ENCODE measurements around the gene ENO3.
A peak's percentile ranks its signal among the peaks of the same experiment; 100 is the strongest.

Gene ENO3

DNA sequence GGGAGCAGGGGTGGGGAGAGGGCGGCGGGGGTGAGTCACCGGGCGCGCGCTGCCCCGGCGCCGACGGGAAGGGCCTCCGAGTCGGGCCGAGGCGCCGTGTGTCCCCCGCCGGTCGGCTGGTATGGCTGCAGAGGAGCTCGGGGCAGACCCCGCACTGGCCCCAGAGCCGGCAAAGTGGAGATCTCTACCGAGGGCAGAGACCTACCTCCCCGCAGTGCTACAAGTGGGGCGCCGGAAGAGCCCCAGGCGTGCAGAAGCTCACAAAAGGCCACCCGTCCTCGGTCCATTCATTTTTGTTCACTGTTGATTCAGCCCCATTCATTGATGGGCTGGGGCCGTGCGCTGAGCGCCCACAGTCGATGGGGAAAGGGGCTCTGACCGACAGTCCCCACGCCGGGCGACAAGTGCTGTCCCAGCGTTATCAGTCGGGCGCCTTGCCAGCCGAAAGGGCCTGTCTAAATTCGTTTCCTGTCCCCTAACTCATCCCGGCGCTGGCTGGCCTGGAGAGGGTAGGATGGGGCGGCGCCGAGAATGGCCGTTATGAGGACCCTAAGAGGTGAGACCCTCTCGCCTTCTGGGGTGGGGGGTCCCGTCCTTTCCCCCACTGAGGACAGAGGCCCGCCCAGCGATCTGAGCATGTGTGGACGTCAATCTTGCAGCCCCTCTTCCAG is 709 bp upstream of the ENO3 start:
- peak; percentile 55 for DNase-seq (ENCODE audit: low read depth)

DNA sequence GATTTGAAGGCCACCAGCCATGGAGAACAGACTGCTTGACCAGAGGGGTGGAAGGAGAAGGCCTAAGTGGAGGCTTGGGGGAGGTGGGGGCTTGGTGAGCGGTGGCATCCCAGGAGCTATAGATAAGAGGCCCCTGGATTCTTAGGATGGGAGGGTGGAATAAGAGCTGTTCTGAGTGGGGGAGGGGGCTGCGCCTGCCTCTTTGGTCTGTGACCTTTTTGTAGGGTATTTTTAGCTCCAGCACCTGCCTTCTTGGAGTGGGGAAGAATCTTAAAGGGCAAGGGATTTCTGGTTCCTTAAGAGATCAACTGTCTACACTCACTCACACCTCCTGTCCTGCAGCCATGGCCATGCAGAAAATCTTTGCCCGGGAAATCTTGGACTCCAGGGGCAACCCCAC is 567 bp downstream of the ENO3 start:
- no peak for DNase-seq (ENCODE audit: low read depth)

- no peak for DNase-seq (ENCODE audit: low read depth)
Observed at GRCh38 chr17:4953451-4953961, 2.6 kb downstream of the ENO3 start.

DNA sequence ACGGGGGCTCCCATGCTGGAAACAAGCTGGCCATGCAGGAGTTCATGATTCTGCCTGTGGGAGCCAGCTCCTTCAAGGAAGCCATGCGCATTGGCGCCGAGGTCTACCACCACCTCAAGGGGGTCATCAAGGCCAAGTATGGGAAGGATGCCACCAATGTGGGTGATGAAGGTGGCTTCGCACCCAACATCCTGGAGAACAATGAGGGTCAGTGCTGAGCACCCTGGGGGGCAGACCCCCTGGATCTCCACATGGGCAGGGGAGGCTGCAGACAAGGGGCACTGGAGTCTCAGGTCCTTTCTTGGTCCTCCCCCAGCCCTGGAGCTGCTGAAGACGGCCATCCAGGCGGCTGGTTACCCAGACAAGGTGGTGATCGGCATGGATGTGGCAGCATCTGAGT is 4.2 kb downstream of the ENO3 start:
- DNase-seq (ENCODE audit: low read depth), result no peak

DNA sequence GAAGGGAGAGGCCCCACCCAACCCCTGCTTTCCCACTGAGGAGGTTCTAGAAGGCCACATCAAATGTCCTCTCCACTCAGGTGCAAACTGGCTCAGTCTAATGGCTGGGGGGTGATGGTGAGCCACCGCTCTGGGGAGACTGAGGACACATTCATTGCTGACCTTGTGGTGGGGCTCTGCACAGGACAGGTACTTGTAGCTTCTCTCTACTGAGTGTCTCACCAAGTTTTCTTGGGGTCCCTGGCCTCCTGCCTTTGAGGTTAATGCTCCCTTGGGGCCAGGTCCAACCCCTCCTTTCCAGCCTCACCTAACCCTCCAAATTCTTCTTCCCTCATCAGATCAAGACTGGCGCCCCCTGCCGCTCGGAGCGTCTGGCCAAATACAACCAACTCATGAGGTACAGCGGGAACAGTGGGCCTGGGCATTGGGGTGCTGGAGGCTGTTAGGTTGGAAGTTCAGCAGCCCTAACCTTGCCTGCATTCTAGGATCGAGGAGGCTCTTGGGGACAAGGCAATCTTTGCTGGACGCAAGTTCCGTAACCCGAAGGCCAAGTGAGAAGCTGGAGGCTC is 5.7 kb downstream of the ENO3 start:
- DNase-seq (ENCODE audit: low read depth), result no peak

DNA sequence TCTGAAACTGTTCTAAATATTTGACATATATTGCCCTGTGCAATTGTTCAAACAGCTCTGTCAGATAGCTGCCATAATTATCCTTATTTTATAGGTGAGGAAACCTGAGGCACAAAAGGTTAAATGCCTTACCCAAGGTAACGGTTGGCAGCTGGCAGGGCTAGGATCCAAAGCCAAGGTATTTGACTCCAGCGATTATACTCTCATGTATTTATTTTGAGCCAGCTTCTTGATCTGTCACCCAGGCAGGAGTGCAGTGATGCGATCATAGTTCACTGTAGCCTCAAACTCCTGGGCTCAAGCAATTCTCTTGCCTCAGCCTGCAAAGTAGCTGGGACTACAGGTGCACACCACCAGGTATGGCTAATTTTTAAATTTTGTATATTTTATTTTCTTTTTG is 7.2 kb downstream of the ENO3 start:
- no peak for DNase-seq (ENCODE audit: low read depth)

- DNase-seq (ENCODE audit: low read depth), result no peak
Observed at GRCh38 chr17:4959261-4959965, 8.5 kb downstream of the ENO3 start.

DNA sequence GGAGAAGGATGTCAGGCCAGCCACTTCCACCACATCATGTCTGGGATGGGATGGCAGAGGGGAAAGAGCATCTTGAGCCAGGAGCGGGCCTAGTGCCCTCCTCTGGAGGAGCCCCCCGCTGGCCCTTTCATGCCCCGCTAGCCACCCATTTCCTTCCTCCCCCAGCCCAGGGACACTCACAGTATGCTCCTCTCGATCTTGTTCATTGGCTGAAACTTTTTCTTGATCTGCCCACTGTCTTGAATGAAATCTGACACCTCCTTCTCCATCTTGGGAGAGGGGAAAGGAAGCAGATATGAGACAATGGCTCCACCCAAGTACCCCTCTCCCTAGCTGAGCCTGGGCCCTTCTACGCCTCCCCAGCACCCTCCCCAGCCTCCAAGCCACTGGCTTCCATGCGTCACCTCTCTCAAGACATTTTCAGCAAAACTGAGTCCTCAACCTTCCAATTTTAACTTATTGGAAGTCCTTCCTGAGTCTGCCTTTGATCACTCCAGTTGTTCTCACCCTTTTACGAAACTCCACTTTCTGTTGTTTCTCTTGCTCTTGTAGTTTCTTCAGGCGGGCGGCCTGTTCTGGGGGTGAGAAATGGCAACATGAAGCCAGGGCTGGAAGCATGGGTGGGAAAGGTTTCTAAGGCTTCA is 9.5 kb downstream of the ENO3 start:
- DNase-seq (ENCODE audit: low read depth), result no peak

- no peak for DNase-seq (ENCODE audit: low read depth)
Observed at GRCh38 chr17:4965311-4965986, 14.5 kb downstream of the ENO3 start.

DNA sequence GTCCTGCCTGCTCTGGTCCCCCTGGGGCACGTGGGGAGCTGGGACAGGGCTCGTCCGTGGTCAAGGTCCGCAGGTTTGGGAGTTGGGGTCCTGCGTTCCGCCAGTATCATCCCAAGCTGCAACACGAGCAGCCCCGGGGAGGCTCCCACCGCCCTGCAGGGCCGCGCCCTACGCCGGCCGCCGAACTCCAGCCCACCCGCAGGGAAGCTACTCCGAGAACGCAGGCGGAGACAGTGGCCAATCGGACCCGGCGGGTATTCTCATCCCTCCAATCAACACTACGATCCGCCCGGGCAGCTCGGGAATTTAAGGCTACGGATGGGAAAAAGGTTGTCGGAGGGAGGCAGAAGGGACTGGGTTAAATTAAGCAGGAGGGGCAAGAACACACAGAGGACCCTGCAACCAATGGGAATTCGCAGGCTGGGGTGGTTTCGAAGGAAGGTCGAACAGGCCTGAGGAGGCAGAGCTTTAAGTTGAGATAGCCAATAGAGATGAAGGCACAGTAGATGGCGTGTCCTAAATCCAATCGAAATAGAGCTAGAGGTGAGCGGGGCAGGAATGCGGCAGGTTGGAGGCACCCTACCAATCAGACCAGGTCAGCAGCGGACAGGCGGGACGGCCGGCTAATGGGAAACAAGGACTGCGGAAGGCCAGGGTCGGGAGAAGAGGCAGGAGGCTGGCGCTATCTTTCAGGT is 16.1 kb downstream of the ENO3 start:
- peak; percentile 83 for DNase-seq (ENCODE audit: low read depth)

GRCh38 chr17:4967539-4968485 is 16.9 kb downstream of the ENO3 start, which contains the start of gene SPAG7:
Gene SPAG7 (minus strand): TSS chr17:4967817. CDS start chr17:4967804, 13 bp downstream.
- peak; percentile 83 for DNase-seq (ENCODE audit: low read depth)

- DNase-seq (ENCODE audit: low read depth), result no peak
Observed at GRCh38 chr17:4968486-4969046, 17.6 kb downstream of the ENO3 start.

- DNase-seq (ENCODE audit: low read depth), result no peak
Observed at GRCh38 chr17:4969047-4969550, 18.2 kb downstream of the ENO3 start.

GRCh38 chr17:4969551-4970173 is 18.7 kb downstream of the ENO3 start:
- DNase-seq (ENCODE audit: low read depth), result no peak

DNA sequence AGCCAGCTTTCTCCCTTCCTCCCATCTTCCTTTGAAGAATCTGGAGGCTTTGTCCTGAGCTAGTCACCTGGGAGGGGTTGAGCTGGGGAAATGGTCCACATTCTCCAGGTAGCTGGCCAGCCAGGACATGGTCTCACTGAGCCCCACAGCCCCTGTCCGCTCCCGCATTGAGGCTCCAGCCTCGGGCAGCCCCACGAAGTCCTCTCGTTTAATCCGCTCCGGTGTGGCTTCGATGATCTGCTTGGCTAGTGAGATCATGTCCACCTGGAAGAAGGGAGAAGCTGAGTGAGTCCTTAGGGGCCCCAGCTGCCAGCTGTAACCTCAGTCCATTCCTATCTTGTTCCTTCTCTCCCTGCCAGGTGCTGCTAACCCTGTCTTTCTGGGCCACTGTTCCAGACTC is 19.4 kb downstream of the ENO3 start:
- DNase-seq (ENCODE audit: low read depth), result no peak

- no peak for DNase-seq (ENCODE audit: low read depth)
Observed at GRCh38 chr17:4971826-4972225, 20.9 kb downstream of the ENO3 start.

- no peak for DNase-seq (ENCODE audit: low read depth)
Observed at GRCh38 chr17:4972322-4972721, 21.4 kb downstream of the ENO3 start.

DNA sequence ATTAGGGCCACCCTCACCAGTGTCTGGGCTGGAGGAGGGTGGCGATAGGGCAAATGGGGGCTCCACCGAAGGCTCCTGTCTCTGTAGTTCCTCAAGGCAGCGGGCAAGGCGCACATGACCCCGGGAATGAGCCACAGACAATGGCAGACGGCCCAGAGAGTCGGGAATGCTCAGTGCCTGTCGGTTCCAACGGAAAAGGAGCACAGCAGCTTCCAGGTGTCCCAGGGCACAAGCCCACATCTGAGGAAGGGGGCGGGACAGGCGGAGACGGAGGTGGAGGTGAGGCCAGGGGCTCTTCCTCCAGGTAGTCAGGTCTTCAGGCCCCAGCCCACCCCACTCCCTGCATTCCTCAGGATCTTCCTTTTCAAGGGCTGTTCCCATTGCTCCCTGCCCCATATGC is 21.8 kb downstream of the ENO3 start:
- DNase-seq (ENCODE audit: low read depth), result no peak

Measured in stimulated activated CD4-positive, alpha-beta T cell treated with anti-CD3 and anti-CD28 coated beads, Interleukin-2, amount 100 ng/mL, for 4 hours (primary cell).